Measurements from ENCODE around the gene ABCD2.
"Not testable (repeated sequence)": the region's sequence is repeated elsewhere in the genome, so short reads cannot be mapped to it uniquely, and the experiment has no call there.

The ABCD2 gene

GRCh38 chr12:39595928-39596327 lies 23.7 kb downstream of the ABCD2 start:
- no peak for ATAC-seq
- no peak for DNase-seq (ENCODE audit: low spot score in 2 of 2)
- Mint-ChIP-seq H3K4me3 (peak overlapping the region; percentile 26), H3K4me1 (no peaks in the 10 kb centered on the region), H3K27ac (peak overlapping the region; percentile 23), H3K36me3 (peaks cover 28% of the 10 kb centered on the region), H3K9me3 (no peaks in the 10 kb centered on the region)

GRCh38 chr12:39592295-39592694 lies 27.3 kb downstream of the ABCD2 start:
- DNase-seq (ENCODE audit: low spot score in 2 of 2): no peak
- Mint-ChIP-seq H3K4me1 (no peaks in the 10 kb centered on the region), H3K27ac (no peak overlapping the region), H3K36me3 (peaks cover 12% of the 10 kb centered on the region), H3K4me3 (no peak overlapping the region), H3K9me3 (no peaks in the 10 kb centered on the region)
- peak; percentile 67 for ATAC-seq

- Mint-ChIP-seq H3K9me3 (no peaks in the 10 kb centered on the region), H3K27ac (no peak overlapping the region), H3K4me1 (no peaks in the 10 kb centered on the region), H3K36me3 (peaks cover 20% of the 10 kb centered on the region), H3K4me3 (no peak overlapping the region)
- DNase-seq (ENCODE audit: low spot score in 2 of 2) (no peak), ATAC-seq (no peak)
Observed at GRCh38 chr12:39588348-39588747, 31.3 kb downstream of the ABCD2 start.

GRCh38 chr12:39587225-39587624 lies 32.4 kb downstream of the ABCD2 start:
- Mint-ChIP-seq H3K36me3 (peaks cover 20% of the 10 kb centered on the region), H3K9me3 (no peaks in the 10 kb centered on the region), H3K4me1 (no peaks in the 10 kb centered on the region), H3K4me3 (no peak overlapping the region), H3K27ac (peak overlapping the region; percentile 35)
- DNase-seq (ENCODE audit: low spot score in 2 of 2) (no peak), ATAC-seq (peak; percentile 69)

- DNase-seq (ENCODE audit: low spot score in 2 of 2) (no peak), ATAC-seq (no peak)
- Mint-ChIP-seq H3K27ac (no peak overlapping the region), H3K4me3 (no peak overlapping the region), H3K4me1 (no peaks in the 10 kb centered on the region), H3K9me3 (no peaks in the 10 kb centered on the region), H3K36me3 (peaks cover 20% of the 10 kb centered on the region)
Observed at GRCh38 chr12:39586816-39587215, 32.8 kb downstream of the ABCD2 start.

- no peaks in the 10 kb centered on the region for H3K4me1 Mint-ChIP-seq
- H3K4me3 Mint-ChIP-seq: no peak overlapping the region
- no peak overlapping the region for H3K27ac Mint-ChIP-seq
- peaks cover 33% of the 10 kb centered on the region for H3K36me3 Mint-ChIP-seq
- H3K9me3 Mint-ChIP-seq: no peaks in the 10 kb centered on the region
- ATAC-seq (no peak), DNase-seq (ENCODE audit: low spot score in 2 of 2) (no peak)
Observed at GRCh38 chr12:39581592-39581991, 38.0 kb downstream of the ABCD2 start.

- H3K4me3 Mint-ChIP-seq: no peak overlapping the region
- no peaks in the 10 kb centered on the region for H3K4me1 Mint-ChIP-seq
- H3K36me3 Mint-ChIP-seq: peaks cover 35% of the 10 kb centered on the region
- DNase-seq (ENCODE audit: low spot score in 2 of 2) (no peak), ATAC-seq (no peak)
- H3K9me3 Mint-ChIP-seq: no peaks in the 10 kb centered on the region
- no peak overlapping the region for H3K27ac Mint-ChIP-seq
Observed at GRCh38 chr12:39575498-39575875, 44.1 kb downstream of the ABCD2 start.

GRCh38 chr12:39574785-39575497 lies 44.7 kb downstream of the ABCD2 start:
- ATAC-seq: no peak
- Mint-ChIP-seq H3K36me3 (peaks cover 39% of the 10 kb centered on the region), H3K4me3 (no peak overlapping the region), H3K9me3 (no peaks in the 10 kb centered on the region), H3K4me1 (no peaks in the 10 kb centered on the region), H3K27ac (no peak overlapping the region)
- no peak for DNase-seq (ENCODE audit: low spot score in 2 of 2)

- ATAC-seq (no peak), DNase-seq (ENCODE audit: low spot score in 2 of 2) (no peak)
- Mint-ChIP-seq H3K36me3 (peaks cover 45% of the 10 kb centered on the region), H3K4me3 (no peak overlapping the region), H3K27ac (no peak overlapping the region), H3K4me1 (no peaks in the 10 kb centered on the region), H3K9me3 (no peaks in the 10 kb centered on the region)
Observed at GRCh38 chr12:39574378-39574777, 45.2 kb downstream of the ABCD2 start.

GRCh38 chr12:39573971-39574370 lies 45.6 kb downstream of the ABCD2 start:
- ATAC-seq: no peak
- Mint-ChIP-seq H3K27ac (no peak overlapping the region), H3K4me1 (no peaks in the 10 kb centered on the region), H3K36me3 (peaks cover 44% of the 10 kb centered on the region), H3K9me3 (no peaks in the 10 kb centered on the region), H3K4me3 (no peak overlapping the region)
- DNase-seq (ENCODE audit: low spot score in 2 of 2): no peak

GRCh38 chr12:39572551-39572950 lies 47.1 kb downstream of the ABCD2 start:
- H3K4me1 Mint-ChIP-seq: no peaks in the 10 kb centered on the region
- ATAC-seq (no peak), DNase-seq (ENCODE audit: low spot score in 2 of 2) (no peak)
- H3K9me3 Mint-ChIP-seq: no peaks in the 10 kb centered on the region
- no peak overlapping the region for H3K27ac Mint-ChIP-seq
- H3K4me3 Mint-ChIP-seq: no peak overlapping the region
- peaks cover 32% of the 10 kb centered on the region for H3K36me3 Mint-ChIP-seq

GRCh38 chr12:39571351-39571750 lies 48.3 kb downstream of the ABCD2 start:
- Mint-ChIP-seq H3K36me3 (peaks cover 32% of the 10 kb centered on the region), H3K4me3 (no peak overlapping the region), H3K4me1 (no peaks in the 10 kb centered on the region), H3K27ac (no peak overlapping the region), H3K9me3 (peaks cover 10% of the 10 kb centered on the region)
- ATAC-seq (no peak), DNase-seq (ENCODE audit: low spot score in 2 of 2) (no peak)

GRCh38 chr12:39553476-39553875 lies 66.1 kb downstream of the ABCD2 start:
- no peak for ATAC-seq
- H3K9me3 Mint-ChIP-seq: no peaks in the 10 kb centered on the region
- no peak for DNase-seq (ENCODE audit: low spot score in 2 of 2)
- H3K36me3 Mint-ChIP-seq: peaks cover 14% of the 10 kb centered on the region
- no peak overlapping the region for H3K4me3 Mint-ChIP-seq
- no peaks in the 10 kb centered on the region for H3K4me1 Mint-ChIP-seq
- no peak overlapping the region for H3K27ac Mint-ChIP-seq

GRCh38 chr12:39544211-39544610 lies 75.4 kb downstream of the ABCD2 start:
- not testable (repeated sequence) for H3K27ac Mint-ChIP-seq; ATAC-seq; H3K4me3 Mint-ChIP-seq; DNase-seq (ENCODE audit: low spot score in 2 of 2); H3K9me3 Mint-ChIP-seq; H3K36me3 Mint-ChIP-seq; H3K4me1 Mint-ChIP-seq

- no peaks in the 10 kb centered on the region for H3K4me1 Mint-ChIP-seq
- H3K9me3 Mint-ChIP-seq: no peaks in the 10 kb centered on the region
- DNase-seq (ENCODE audit: low spot score in 2 of 2) (no peak), ATAC-seq (no peak)
- H3K36me3 Mint-ChIP-seq: no peaks in the 10 kb centered on the region
- no peak overlapping the region for H3K27ac Mint-ChIP-seq
- no peak overlapping the region for H3K4me3 Mint-ChIP-seq
Observed at GRCh38 chr12:39541471-39541870, 78.1 kb downstream of the ABCD2 start.

- no peak for ATAC-seq
- Mint-ChIP-seq H3K9me3 (no peaks in the 10 kb centered on the region), H3K4me1 (peaks cover 7% of the 10 kb centered on the region), H3K4me3 (no peak overlapping the region), H3K27ac (no peak overlapping the region), H3K36me3 (no peaks in the 10 kb centered on the region)
- DNase-seq (ENCODE audit: low spot score in 2 of 2): no peak
Observed at GRCh38 chr12:39538679-39539104, 80.9 kb downstream of the ABCD2 start.

- Mint-ChIP-seq H3K4me3 (no peak overlapping the region), H3K4me1 (peaks cover 7% of the 10 kb centered on the region), H3K9me3 (no peaks in the 10 kb centered on the region), H3K36me3 (no peaks in the 10 kb centered on the region), H3K27ac (no peak overlapping the region)
- no peak for DNase-seq (ENCODE audit: low spot score in 2 of 2)
- no peak for ATAC-seq
Observed at GRCh38 chr12:39533951-39534350, 85.7 kb downstream of the ABCD2 start.
